ENCODE results near the gene OR2A12. TPM values are rescaled to one million over a fixed set of nuclear protein-coding genes. Genes with fewer than 3 reads are reported as not detected.

Gene OR2A12
- total RNA-seq, 2 donors from 2014 or later = not detected

DNA sequence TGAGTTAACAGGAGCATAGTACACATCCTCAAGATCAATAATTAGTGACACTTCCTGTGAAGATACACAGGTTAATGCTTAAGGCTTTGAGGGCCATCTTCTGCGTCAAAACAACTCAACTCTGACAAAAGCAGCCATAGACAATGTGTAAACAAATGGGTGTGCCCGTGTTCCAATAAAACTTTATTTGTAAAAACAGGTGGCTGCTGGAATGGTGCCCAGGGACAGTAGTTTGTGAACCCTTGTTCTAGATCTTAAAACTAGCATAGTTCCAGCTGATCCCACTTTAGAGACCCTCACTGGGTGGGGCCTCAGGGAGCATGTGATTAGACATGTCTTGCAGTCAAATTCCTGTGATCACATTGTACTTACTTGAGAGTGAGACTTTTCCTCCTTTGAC lies 44.7 kb downstream of the OR2A12 start:
- DNase-seq = no peak
- peaks cover 12% of the 10 kb centered on the region for H3K27me3 Mint-ChIP-seq
- no peaks in the 10 kb centered on the region for H3K36me3 Mint-ChIP-seq (ENCODE audit: low read depth)
- H3K27ac Mint-ChIP-seq = no peak overlapping the region
- no peaks in the 10 kb centered on the region for H3K4me1 Mint-ChIP-seq
- H3K4me3 Mint-ChIP-seq = no peak overlapping the region
- no peak for ATAC-seq
- H3K9me3 ChIP-seq (ENCODE audit: control insufficient read depth, low read length, poor library complexity, severe bottlenecking) = no peaks in the 10 kb centered on the region

- Mint-ChIP-seq H3K4me1 (no peaks in the 10 kb centered on the region), H3K27me3 (peaks cover 20% of the 10 kb centered on the region), H3K4me3 (no peak overlapping the region), H3K27ac (no peak overlapping the region), H3K36me3 (ENCODE audit: low read depth) (no peaks in the 10 kb centered on the region)
- no peak for ATAC-seq
- no peak for DNase-seq
- H3K9me3 ChIP-seq (ENCODE audit: control insufficient read depth, low read length, poor library complexity, severe bottlenecking) = no peaks in the 10 kb centered on the region
Measured at GRCh38 chr7:144132262-144132661, 46.2 kb downstream of the OR2A12 start.

DNA sequence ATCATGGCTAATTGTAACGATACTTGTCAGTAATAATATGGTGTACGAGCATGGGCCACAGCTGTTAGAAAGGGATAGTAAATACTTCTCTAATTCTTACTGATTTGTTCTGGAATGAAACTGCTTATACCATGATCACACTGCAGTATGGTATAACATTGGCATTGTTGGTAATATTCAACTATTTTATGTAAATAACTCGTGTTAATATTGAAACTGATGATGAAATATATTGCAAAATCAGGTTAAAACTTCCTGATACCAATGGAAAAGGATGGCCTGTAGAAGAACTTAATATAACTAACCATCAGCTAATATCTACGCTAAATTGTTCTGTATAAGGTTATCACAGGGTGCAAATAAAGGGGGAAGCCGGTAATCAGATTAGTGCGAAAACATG lies 47.2 kb downstream of the OR2A12 start:
- no peaks in the 10 kb centered on the region for H3K9me3 ChIP-seq (ENCODE audit: control insufficient read depth, low read length, poor library complexity, severe bottlenecking)
- DNase-seq (no peak), ATAC-seq (no peak)
- H3K36me3 Mint-ChIP-seq (ENCODE audit: low read depth) = no peaks in the 10 kb centered on the region
- no peaks in the 10 kb centered on the region for H3K4me1 Mint-ChIP-seq
- no peak overlapping the region for H3K27ac Mint-ChIP-seq
- H3K27me3 Mint-ChIP-seq = peaks cover 23% of the 10 kb centered on the region
- H3K4me3 Mint-ChIP-seq = no peak overlapping the region

DNA sequence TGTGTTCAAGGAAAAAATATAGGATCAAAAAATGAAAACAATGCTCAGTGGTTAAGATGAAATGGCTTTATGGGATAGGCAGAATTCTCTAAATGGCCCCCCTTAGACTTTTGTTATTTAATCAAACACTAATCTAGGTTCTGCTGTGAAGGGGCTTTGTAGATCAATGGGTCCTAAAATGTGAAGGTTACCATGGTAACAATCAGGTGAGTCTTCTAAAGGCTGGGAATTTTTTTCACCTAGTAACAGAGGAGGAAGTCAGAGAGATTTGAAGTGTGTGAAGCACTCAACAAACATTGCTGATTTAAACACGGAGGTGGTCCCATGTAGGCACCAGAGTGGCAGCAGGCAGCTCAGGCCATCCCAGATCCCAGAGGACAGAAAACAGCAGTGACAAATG lies 48.0 kb downstream of the OR2A12 start:
- DNase-seq (no peak), ATAC-seq (no peak)
- H3K4me3 Mint-ChIP-seq = no peak overlapping the region
- no peak overlapping the region for H3K27ac Mint-ChIP-seq
- no peaks in the 10 kb centered on the region for H3K9me3 ChIP-seq (ENCODE audit: control insufficient read depth, low read length, poor library complexity, severe bottlenecking)
- H3K36me3 Mint-ChIP-seq (ENCODE audit: low read depth) = no peaks in the 10 kb centered on the region
- H3K4me1 Mint-ChIP-seq = no peaks in the 10 kb centered on the region
- H3K27me3 Mint-ChIP-seq = peaks cover 23% of the 10 kb centered on the region

DNA sequence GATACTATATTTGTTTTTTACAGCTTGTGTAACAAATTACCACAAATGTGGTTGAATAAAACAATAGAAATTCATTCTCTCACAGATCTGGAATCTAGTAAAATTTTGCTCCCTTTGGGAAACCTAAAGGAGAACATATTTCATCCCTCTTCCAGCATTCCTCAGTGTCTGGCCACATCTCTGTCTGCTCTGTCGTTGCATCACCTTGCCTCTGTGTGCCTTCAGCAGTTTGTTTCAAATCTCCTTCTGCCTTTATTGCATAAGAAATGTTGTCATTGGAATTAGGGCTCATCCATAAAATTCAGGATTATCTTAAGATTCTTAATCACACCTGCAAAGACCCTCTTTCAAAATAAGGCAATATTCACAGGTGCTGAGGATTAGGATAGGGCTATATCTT lies 51.4 kb downstream of the OR2A12 start:
- no peak for DNase-seq
- no peaks in the 10 kb centered on the region for H3K36me3 Mint-ChIP-seq (ENCODE audit: low read depth)
- no peaks in the 10 kb centered on the region for H3K9me3 ChIP-seq (ENCODE audit: control insufficient read depth, low read length, poor library complexity, severe bottlenecking)
- no peak overlapping the region for H3K27ac Mint-ChIP-seq
- ATAC-seq = no peak
- H3K4me1 Mint-ChIP-seq = no peaks in the 10 kb centered on the region
- H3K4me3 Mint-ChIP-seq = no peak overlapping the region
- peaks cover 11% of the 10 kb centered on the region for H3K27me3 Mint-ChIP-seq

DNA sequence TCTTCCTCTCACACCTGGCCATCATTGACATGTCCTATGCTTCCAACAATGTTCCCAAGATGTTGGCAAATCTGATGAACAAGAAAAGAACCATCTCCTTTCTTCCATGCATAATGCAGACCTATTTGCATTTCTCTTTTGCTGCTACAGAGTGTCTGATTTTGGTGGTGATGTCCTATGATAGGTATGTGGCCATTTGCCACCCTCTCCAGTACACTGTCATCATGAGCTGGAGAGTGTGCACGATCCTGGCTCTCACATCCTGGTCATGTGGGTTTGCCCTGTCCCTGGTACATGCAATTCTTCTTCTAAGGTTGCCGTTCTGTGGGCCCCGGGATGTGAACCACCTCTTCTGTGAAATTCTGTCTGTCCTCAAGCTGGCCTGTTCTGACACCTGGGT lies 56.1 kb downstream of the OR2A12 start:
- Mint-ChIP-seq H3K36me3 (ENCODE audit: low read depth) (no peaks in the 10 kb centered on the region), H3K27ac (no peak overlapping the region), H3K27me3 (peaks cover 4% of the 10 kb centered on the region), H3K4me1 (no peaks in the 10 kb centered on the region), H3K4me3 (no peak overlapping the region)
- DNase-seq = no peak
- no peaks in the 10 kb centered on the region for H3K9me3 ChIP-seq (ENCODE audit: control insufficient read depth, low read length, poor library complexity, severe bottlenecking)
- no peak for ATAC-seq

DNA sequence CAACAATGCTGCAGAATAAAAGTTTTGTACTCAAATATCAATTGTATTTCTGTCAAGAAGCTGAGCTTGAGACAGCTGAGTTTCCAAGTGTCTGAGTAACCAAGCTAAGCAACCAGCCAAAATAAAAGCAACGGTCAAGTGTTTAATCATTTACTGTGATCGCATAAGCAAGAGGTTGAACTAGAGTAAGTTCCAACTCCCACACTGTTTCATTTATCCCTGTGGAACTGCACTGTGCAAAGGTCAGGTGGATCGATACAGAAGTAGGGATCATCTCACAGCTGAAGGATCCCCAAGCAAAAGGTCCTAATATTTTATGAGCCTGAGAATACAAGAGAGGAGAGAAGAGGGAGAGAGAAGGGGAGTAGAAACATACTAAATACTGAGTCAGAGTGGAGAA lies 58.3 kb downstream of the OR2A12 start:
- Mint-ChIP-seq H3K27ac (no peak overlapping the region), H3K4me1 (no peaks in the 10 kb centered on the region), H3K4me3 (no peak overlapping the region), H3K36me3 (ENCODE audit: low read depth) (no peaks in the 10 kb centered on the region), H3K27me3 (no peaks in the 10 kb centered on the region)
- no peak for DNase-seq
- no peak for ATAC-seq
- no peaks in the 10 kb centered on the region for H3K9me3 ChIP-seq (ENCODE audit: control insufficient read depth, low read length, poor library complexity, severe bottlenecking)

- Mint-ChIP-seq H3K4me3 (no peak overlapping the region), H3K27ac (no peak overlapping the region), H3K4me1 (no peaks in the 10 kb centered on the region), H3K27me3 (peaks cover 6% of the 10 kb centered on the region), H3K36me3 (ENCODE audit: low read depth) (no peaks in the 10 kb centered on the region)
- no peak for ATAC-seq
- no peak for DNase-seq
- peaks cover 2% of the 10 kb centered on the region for H3K9me3 ChIP-seq (ENCODE audit: control insufficient read depth, low read length, poor library complexity, severe bottlenecking)
Measured at GRCh38 chr7:144148224-144148827, 62.2 kb downstream of the OR2A12 start.

Other genes with a start within 250 kb of the OR2A12 start
- 10 to 100 TPM in 1 of 2 donors, 1 to 10 TPM in 1; 9.5 to 10.9 TPM for gene TCAF1, start 184.1 kb upstream of the OR2A12 start, total RNA-seq
- gene OR2F2, start 151.0 kb upstream of the OR2A12 start, total RNA-seq = not detected
- not detected for gene OR2F1, start 131.4 kb upstream of the OR2A12 start, total RNA-seq
- not detected for gene OR6B1, start 86.0 kb upstream of the OR2A12 start, total RNA-seq
- not detected for gene OR2A5, start 37.3 kb upstream of the OR2A12 start, total RNA-seq
- not detected for gene OR2A25, start 16.5 kb upstream of the OR2A12 start, total RNA-seq
- gene OR2A2, start 23.3 kb downstream of the OR2A12 start, total RNA-seq = not detected
- gene OR2A14, start 36.9 kb downstream of the OR2A12 start, total RNA-seq = not detected
- under 1 TPM in 1 of 2 donors, not detected in 1; 0.32 TPM for gene CTAGE4, start 97.2 kb downstream of the OR2A12 start, total RNA-seq
- gene ARHGEF35, start 109.6 kb downstream of the OR2A12 start, total RNA-seq = 1 to 10 TPM in 1 of 2 donors, not detected in 1; 2.2 TPM
- gene OR2A42, start 153.3 kb downstream of the OR2A12 start, total RNA-seq = under 1 TPM in 1 of 2 donors, not detected in 1; 0.07 TPM
- gene OR2A7, start 178.5 kb downstream of the OR2A12 start, total RNA-seq = 1 to 10 TPM; 1.2 to 6.5 TPM
- 1 to 10 TPM in 1 of 2 donors, under 1 TPM in 1; 0.47 to 1.6 TPM for gene CTAGE8, start 183.0 kb downstream of the OR2A12 start, total RNA-seq
- not detected for gene OR2A1, start 226.1 kb downstream of the OR2A12 start, total RNA-seq